ENCODE measurements around the gene EVC. TPM values are rescaled to one million over a fixed set of nuclear protein-coding genes. Genes with fewer than 3 reads are reported as not detected.

EVC gene
- total and polyA plus RNA-seq, 2 of the 8 experiments (the other 6 are each of a cell fraction or from before 2014, with no cell fraction given) = 2.6 to 9.8 TPM

DNA sequence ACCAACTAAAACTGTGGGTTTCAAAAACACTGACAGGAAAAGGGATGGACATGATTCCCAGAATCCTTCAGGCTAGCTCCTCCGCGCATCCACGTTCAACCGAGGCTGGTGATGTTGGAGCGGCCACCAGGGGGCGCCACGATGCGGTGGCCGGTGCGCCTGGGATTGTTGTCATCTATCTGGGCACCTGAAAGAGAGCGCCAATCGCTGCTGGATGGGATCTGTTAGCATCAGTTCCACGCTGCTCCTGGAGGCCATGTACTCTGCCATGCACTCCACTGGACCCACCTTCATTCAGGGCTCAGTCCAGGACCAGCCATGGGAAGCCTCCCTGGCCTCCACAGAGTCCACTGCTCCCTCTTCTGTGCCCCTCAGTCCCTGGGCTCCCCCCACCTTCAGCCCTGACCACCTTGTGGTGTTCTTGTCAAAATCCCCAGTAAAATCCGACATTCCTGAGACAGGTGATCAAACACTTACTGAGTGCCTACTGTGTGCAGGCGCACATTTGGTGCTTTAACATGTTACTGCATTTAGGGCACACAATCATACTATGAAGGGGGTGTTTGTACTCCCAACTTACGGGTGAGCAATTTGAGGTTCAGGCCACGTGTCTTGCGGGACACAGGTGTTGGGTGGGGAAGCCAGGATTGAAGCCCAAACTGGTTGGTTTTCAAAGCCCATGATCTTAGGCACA lies 110.8 kb downstream of the EVC start (continued):
- TF ChIP-seq, protein P1, sequence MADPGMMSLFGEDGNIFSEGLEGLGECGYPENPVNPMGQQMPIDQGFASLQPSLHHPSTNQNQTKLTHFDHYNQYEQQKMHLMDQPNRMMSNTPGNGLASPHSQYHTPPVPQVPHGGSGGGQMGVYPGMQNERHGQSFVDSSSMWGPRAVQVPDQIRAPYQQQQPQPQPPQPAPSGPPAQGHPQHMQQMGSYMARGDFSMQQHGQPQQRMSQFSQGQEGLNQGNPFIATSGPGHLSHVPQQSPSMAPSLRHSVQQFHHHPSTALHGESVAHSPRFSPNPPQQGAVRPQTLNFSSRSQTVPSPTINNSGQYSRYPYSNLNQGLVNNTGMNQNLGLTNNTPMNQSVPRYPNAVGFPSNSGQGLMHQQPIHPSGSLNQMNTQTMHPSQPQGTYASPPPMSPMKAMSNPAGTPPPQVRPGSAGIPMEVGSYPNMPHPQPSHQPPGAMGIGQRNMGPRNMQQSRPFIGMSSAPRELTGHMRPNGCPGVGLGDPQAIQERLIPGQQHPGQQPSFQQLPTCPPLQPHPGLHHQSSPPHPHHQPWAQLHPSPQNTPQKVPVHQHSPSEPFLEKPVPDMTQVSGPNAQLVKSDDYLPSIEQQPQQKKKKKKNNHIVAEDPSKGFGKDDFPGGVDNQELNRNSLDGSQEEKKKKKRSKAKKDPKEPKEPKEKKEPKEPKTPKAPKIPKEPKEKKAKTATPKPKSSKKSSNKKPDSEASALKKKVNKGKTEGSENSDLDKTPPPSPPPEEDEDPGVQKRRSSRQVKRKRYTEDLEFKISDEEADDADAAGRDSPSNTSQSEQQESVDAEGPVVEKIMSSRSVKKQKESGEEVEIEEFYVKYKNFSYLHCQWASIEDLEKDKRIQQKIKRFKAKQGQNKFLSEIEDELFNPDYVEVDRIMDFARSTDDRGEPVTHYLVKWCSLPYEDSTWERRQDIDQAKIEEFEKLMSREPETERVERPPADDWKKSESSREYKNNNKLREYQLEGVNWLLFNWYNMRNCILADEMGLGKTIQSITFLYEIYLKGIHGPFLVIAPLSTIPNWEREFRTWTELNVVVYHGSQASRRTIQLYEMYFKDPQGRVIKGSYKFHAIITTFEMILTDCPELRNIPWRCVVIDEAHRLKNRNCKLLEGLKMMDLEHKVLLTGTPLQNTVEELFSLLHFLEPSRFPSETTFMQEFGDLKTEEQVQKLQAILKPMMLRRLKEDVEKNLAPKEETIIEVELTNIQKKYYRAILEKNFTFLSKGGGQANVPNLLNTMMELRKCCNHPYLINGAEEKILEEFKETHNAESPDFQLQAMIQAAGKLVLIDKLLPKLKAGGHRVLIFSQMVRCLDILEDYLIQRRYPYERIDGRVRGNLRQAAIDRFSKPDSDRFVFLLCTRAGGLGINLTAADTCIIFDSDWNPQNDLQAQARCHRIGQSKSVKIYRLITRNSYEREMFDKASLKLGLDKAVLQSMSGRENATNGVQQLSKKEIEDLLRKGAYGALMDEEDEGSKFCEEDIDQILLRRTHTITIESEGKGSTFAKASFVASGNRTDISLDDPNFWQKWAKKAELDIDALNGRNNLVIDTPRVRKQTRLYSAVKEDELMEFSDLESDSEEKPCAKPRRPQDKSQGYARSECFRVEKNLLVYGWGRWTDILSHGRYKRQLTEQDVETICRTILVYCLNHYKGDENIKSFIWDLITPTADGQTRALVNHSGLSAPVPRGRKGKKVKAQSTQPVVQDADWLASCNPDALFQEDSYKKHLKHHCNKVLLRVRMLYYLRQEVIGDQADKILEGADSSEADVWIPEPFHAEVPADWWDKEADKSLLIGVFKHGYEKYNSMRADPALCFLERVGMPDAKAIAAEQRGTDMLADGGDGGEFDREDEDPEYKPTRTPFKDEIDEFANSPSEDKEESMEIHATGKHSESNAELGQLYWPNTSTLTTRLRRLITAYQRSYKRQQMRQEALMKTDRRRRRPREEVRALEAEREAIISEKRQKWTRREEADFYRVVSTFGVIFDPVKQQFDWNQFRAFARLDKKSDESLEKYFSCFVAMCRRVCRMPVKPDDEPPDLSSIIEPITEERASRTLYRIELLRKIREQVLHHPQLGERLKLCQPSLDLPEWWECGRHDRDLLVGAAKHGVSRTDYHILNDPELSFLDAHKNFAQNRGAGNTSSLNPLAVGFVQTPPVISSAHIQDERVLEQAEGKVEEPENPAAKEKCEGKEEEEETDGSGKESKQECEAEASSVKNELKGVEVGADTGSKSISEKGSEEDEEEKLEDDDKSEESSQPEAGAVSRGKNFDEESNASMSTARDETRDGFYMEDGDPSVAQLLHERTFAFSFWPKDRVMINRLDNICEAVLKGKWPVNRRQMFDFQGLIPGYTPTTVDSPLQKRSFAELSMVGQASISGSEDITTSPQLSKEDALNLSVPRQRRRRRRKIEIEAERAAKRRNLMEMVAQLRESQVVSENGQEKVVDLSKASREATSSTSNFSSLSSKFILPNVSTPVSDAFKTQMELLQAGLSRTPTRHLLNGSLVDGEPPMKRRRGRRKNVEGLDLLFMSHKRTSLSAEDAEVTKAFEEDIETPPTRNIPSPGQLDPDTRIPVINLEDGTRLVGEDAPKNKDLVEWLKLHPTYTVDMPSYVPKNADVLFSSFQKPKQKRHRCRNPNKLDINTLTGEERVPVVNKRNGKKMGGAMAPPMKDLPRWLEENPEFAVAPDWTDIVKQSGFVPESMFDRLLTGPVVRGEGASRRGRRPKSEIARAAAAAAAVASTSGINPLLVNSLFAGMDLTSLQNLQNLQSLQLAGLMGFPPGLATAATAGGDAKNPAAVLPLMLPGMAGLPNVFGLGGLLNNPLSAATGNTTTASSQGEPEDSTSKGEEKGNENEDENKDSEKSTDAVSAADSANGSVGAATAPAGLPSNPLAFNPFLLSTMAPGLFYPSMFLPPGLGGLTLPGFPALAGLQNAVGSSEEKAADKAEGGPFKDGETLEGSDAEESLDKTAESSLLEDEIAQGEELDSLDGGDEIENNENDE (IDR thresholded peaks at IDR 0.05; ENCODE audit: insufficient replicate concordance, low read length) = no peak
- no peak for TF ChIP-seq TEAD4 (IDR thresholded peaks at IDR 0.05; ENCODE audit: low read depth, low read length)
- TF ChIP-seq CHD2 (IDR thresholded peaks at IDR 0.05; ENCODE audit: low read length) = no peak
- no peak for TF ChIP-seq RFX5 (IDR thresholded peaks at IDR 0.05; ENCODE audit: borderline replicate concordance, low read depth, low read length)
- no peak for TF ChIP-seq CHD1 (IDR thresholded peaks at IDR 0.05; ENCODE audit: low read depth, low read length)
- peak; percentile 61 to 71 for TF ChIP-seq RAD21 (IDR thresholded peaks at IDR 0.05 in 1 of 2, conservative IDR thresholded peaks at IDR 0.05 in 1 of 2; ENCODE audit: low read depth in 2 of 2, low read length in 2 of 2)
- TF ChIP-seq SP2 (IDR thresholded peaks at IDR 0.05; ENCODE audit: low read length) = no peak

All from H1 (cell line).